DND-41 (cell line): Measurements from ENCODE around the gene CCHCR1.

Experiments used
- EZH2 ChIP-seq: IDR thresholded peaks from 3 replicates; pipeline ENCODE4 v1.6.1; 2012; ENCODE audit warnings: borderline replicate concordance, low read depth, mild to moderate bottlenecking, moderate library complexity, low read length, inconsistent platforms; ENCODE audit not compliant: severe bottlenecking
- TF ChIP-seq, protein P1 (sequence below): IDR thresholded peaks from 2 replicates; pipeline ENCODE4 v1.5.1; 2012; ENCODE audit warnings: borderline replicate concordance, low read length, moderate library complexity, mild to moderate bottlenecking; ENCODE audit not compliant: poor library complexity, severe bottlenecking; ENCODE audit errors: extremely low read depth

DNA sequence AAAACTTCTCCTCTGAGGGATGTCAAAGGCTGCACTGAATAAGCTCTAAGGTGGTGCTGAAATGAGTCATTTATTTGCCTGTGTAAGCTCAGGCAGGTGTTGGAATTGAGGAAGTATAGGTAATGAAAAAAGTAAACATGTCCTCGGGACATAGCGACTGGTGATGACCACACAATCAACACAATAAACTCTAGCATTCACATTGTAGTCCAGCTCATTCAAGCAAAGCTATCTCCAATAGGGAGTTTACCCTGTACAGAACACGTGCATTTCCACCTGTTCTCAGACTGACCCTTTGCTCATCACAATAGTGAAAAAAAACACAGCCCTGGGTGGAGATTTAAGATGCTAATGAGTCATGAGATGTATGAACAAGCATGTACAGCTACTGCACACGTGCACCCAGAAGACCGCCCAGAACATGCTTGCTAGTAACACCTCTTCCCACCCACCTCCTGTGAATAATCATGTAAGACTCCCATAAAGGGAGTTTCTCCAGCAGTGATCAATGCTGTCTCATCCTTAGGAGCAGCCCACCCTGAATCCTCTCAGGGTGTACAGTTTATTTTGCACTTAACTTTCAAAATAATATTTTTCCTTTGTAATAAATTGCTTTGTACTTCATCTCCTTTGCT lies 45.9 kb upstream of the CCHCR1 start:
- TF ChIP-seq, protein P1, sequence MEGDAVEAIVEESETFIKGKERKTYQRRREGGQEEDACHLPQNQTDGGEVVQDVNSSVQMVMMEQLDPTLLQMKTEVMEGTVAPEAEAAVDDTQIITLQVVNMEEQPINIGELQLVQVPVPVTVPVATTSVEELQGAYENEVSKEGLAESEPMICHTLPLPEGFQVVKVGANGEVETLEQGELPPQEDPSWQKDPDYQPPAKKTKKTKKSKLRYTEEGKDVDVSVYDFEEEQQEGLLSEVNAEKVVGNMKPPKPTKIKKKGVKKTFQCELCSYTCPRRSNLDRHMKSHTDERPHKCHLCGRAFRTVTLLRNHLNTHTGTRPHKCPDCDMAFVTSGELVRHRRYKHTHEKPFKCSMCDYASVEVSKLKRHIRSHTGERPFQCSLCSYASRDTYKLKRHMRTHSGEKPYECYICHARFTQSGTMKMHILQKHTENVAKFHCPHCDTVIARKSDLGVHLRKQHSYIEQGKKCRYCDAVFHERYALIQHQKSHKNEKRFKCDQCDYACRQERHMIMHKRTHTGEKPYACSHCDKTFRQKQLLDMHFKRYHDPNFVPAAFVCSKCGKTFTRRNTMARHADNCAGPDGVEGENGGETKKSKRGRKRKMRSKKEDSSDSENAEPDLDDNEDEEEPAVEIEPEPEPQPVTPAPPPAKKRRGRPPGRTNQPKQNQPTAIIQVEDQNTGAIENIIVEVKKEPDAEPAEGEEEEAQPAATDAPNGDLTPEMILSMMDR, result no peak
- no peak for TF ChIP-seq EZH2
